A673 (cell line): Measurements from ENCODE around the gene SNRPB. TPM values are rescaled to one million over a fixed set of nuclear protein-coding genes. Genes with fewer than 3 reads are reported as not detected.

ENCODE experiments used
- BruUV-seq: library from RNA; stranded (reverse); fragments of 400-500 nt; replicated peaks from 2 replicates; lab custom pipeline; 2021; lab: Mats Ljungman, UMichigan
- CTCF ChIA-PET: fragments of 300-600 bp; sonication (Branson Sonifier 250); formaldehyde crosslinking; loops from one replicate; lab custom pipeline; 2022; ENCODE audit warnings: antibody characterized with exemption; lab: Charles Lee
- POLR2A ChIA-PET: fragments of 300-600 bp; sonication (Branson Sonifier 250); formaldehyde crosslinking; loops from one replicate; lab custom pipeline; 2022; ENCODE audit warnings: antibody characterized with exemption; ENCODE audit not compliant: low non-redundant PET; lab: Charles Lee
- DNase-seq: peaks from one replicate; pipeline ENCODE4 v3.0.0-alpha.2; 2015; ENCODE audit warnings: low spot score
- H3K27ac ChIP-seq: fragments of 200-600 bp; sonication (generic); 2 replicates; pipeline ENCODE4 v1.5.1; 2016; ENCODE audit warnings: mixed run types, low read depth, mild to moderate bottlenecking, mixed read lengths, antibody characterized with exemption, low read length; ENCODE audit not compliant: poor library complexity, severe bottlenecking
- H3K27me3 ChIP-seq: fragments of 200-600 bp; sonication (generic); replicated peaks from 2 replicates; pipeline ENCODE4 v1.6.1; 2017; ENCODE audit warnings: mixed run types, low read depth, mild to moderate bottlenecking, mixed read lengths, antibody characterized with exemption, low read length; ENCODE audit not compliant: insufficient read depth, poor library complexity
- H3K36me3 ChIP-seq: fragments of 200-600 bp; sonication (generic); 2 replicates; pipeline ENCODE4 v1.6.1; 2016; ENCODE audit warnings: mixed run types, mild to moderate bottlenecking, mixed read lengths, antibody characterized with exemption, low read length; ENCODE audit not compliant: insufficient read depth, poor library complexity, severe bottlenecking
- H3K4me1 ChIP-seq: fragments of 200-600 bp; sonication (generic); 2 replicates; pipeline ENCODE4 v1.6.1; 2017; ENCODE audit warnings: mixed run types, mild to moderate bottlenecking, mixed read lengths, antibody characterized with exemption, low read length; ENCODE audit not compliant: insufficient read depth, poor library complexity, severe bottlenecking
- H3K4me3 ChIP-seq: fragments of 200-600 bp; sonication (generic); 2 replicates; pipeline ENCODE4 v1.5.1; 2016; ENCODE audit warnings: low read depth, mixed run types, mild to moderate bottlenecking, mixed read lengths, low read length; ENCODE audit not compliant: poor library complexity, severe bottlenecking
- H3K9me3 ChIP-seq: fragments of 200-600 bp; sonication (generic); 2 replicates; pipeline ENCODE4 v1.6.1; 2016; ENCODE audit warnings: mixed run types, low read depth, mild to moderate bottlenecking, mixed read lengths, antibody characterized with exemption, low read length; ENCODE audit not compliant: poor library complexity, severe bottlenecking
- CTCF ChIP-seq: fragments of 300-800, 200-600 bp; sonication (generic); conservative IDR thresholded peaks from 2 replicates; pipeline ENCODE4 v1.5.1; 2017; ENCODE audit warnings: low read depth, mild to moderate bottlenecking, antibody characterized with exemption, low read length, moderate library complexity, mixed read lengths
- EZH2 ChIP-seq: fragments of 200-600 bp; sonication (generic); IDR thresholded peaks from 2 replicates; pipeline ENCODE4 v1.6.1; 2017; ENCODE audit warnings: borderline replicate concordance, low read depth, mild to moderate bottlenecking, mixed read lengths, antibody characterized with exemption, low read length; ENCODE audit not compliant: poor library complexity, severe bottlenecking
- intact Hi-C: fragments of 100-400 bp; cut with micrococcal nuclease; formaldehyde crosslinking; loops from one replicate; pipeline ENCODE4 v1.10.0; 2022; ENCODE audit not compliant: unreplicated experiment
- total RNA-seq: library from RNA; stranded (reverse); gene quantifications from 2 replicates; pipeline ENCODE4 v1.2.3, GENCODE V29; 2021

Gene SNRPB
- total RNA-seq, 1 experiment from 2014 or later: 522 TPM

GRCh38 chr20:2518096-2518495 lies 47.5 kb upstream of the SNRPB start:
- Histone ChIP-seq H3K9me3 (no peaks in the 10 kb centered on the region), H3K4me3 (no peak overlapping the region), H3K4me1 (peaks cover 2% of the 10 kb centered on the region), H3K27me3 (no peaks in the 10 kb centered on the region), H3K27ac (no peak overlapping the region), H3K36me3 (no peaks in the 10 kb centered on the region)
- POLR2A ChIA-PET: interaction anchor here (0.6 kb wide), 1 partner anchor 11 kb away, joined by 11 read pairs; no protein-coding TSS in a partner anchor
- no TSS peak for BruUV-seq
- CTCF ChIA-PET: no interaction called here
- TF ChIP-seq EZH2: no peak
- no peak for TF ChIP-seq CTCF
- no peak for DNase-seq
- intact Hi-C loops: no loop called here

GRCh38 chr20:2516399-2516798 lies 45.8 kb upstream of the SNRPB start:
- Histone ChIP-seq H3K4me3 (no peak overlapping the region), H3K27ac (no peak overlapping the region), H3K4me1 (peaks cover 1% of the 10 kb centered on the region), H3K36me3 (no peaks in the 10 kb centered on the region), H3K27me3 (no peaks in the 10 kb centered on the region), H3K9me3 (no peaks in the 10 kb centered on the region)
- intact Hi-C loops: no loop called here
- POLR2A ChIA-PET: no interaction called here
- TF ChIP-seq EZH2 (no peak), CTCF (no peak)
- no TSS peak for BruUV-seq
- no peak for DNase-seq
- CTCF ChIA-PET: no interaction called here

GRCh38 chr20:2515203-2515602 lies 44.6 kb upstream of the SNRPB start:
- ChIA-PET POLR2A (interaction anchor here (0.6 kb wide), 1 partner anchor 44 kb away, joined by 4 read pairs; the partner anchor contains the start of gene SNRPB), CTCF (interaction anchor here (0.7 kb wide), 1 partner anchor 9 kb away, joined by 5 read pairs; no protein-coding TSS in a partner anchor)
- no peak overlapping the region for H3K4me3 ChIP-seq
- H3K4me1 ChIP-seq: no peaks in the 10 kb centered on the region
- no peaks in the 10 kb centered on the region for H3K36me3 ChIP-seq
- H3K9me3 ChIP-seq: no peaks in the 10 kb centered on the region
- BruUV-seq: no TSS peak
- no peak for TF ChIP-seq CTCF
- intact Hi-C loops: no loop called here
- no peak for DNase-seq
- no peaks in the 10 kb centered on the region for H3K27me3 ChIP-seq
- H3K27ac ChIP-seq: no peak overlapping the region
